ENCODE data around the gene IGSF21. TPM values are rescaled to one million over a fixed set of nuclear protein-coding genes. Genes with fewer than 3 reads are reported as not detected.

The IGSF21 gene
- polyA plus RNA-seq, 2 donors, result 0.06 to 0.13 TPM

DNA sequence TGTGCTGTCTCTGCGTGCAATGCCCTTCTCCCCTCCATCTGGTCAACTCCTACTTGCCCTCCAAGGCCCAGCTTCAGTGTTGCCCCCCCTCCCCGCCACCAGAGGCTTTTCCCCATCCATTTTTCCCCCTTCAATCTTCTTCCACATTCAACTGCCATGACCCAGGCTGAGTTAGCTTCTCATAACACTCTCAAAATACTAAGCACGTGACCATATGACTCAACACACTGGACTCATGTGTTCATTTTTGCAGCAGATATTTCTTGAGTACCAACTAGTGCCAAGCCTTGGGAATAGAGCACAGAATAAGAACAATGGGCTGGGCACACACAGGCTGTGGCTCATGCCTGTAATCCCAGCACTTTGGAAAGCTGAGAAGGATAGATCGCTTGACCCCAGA is 132.1 kb downstream of the IGSF21 start:
- H3K27me3 ChIP-seq (ENCODE audit: control insufficient read depth in 1 of 2, insufficient read depth in 2 of 2, low read length in 2 of 2), result peaks cover 0 to 5% of the 10 kb centered on the region in 2 donors
- no peak overlapping the region for H3K27ac ChIP-seq (ENCODE audit: low read depth in 2 of 2, low read length in 1 of 2)
- H3K4me1 ChIP-seq (ENCODE audit: control insufficient read depth in 2 of 2, insufficient read depth in 2 of 2, low read length in 1 of 2), result no peaks in the 10 kb centered on the region
- no peaks in the 10 kb centered on the region for H3K36me3 ChIP-seq (ENCODE audit: control insufficient read depth in 2 of 2, insufficient read depth in 2 of 2, low read length in 1 of 2)
- no peaks in the 10 kb centered on the region for H3K9me3 ChIP-seq (ENCODE audit: control insufficient read depth in 2 of 2, insufficient read depth in 1 of 2, low read depth in 1 of 2, low read length in 1 of 2)
- H3K4me3 ChIP-seq (ENCODE audit: low read depth in 1 of 2, low read length in 2 of 2), result no peak overlapping the region
- WGBS, 2 donors, result 68 to 69% methylated on average over 4 of the region's 4 CpGs

DNA sequence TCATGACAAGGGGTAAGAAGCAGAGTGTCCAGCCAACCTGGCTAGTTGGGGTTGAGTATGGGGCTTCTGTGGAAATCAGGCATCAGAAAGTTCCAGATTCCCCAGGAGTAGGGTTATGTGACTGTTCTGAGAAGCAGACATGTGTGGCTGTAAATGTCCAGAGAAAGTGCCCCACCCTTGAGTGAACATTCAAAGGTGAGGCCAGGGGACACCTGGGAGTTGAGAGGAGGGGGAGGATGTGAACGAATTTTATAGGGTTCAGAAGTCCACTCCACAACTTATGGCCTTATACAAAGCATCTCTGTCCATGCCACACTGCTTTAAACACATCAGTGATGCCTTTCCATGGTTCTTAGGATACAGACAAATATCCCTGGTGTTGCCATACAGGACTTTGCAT is 133.3 kb downstream of the IGSF21 start:
- 7 to 14% methylated on average over 1 of the region's 1 CpG for WGBS, 2 donors
- H3K27ac ChIP-seq (ENCODE audit: low read depth in 2 of 2, low read length in 1 of 2), result no peak overlapping the region
- H3K36me3 ChIP-seq (ENCODE audit: control insufficient read depth in 2 of 2, insufficient read depth in 2 of 2, low read length in 1 of 2), result no peaks in the 10 kb centered on the region
- H3K27me3 ChIP-seq (ENCODE audit: control insufficient read depth in 1 of 2, insufficient read depth in 2 of 2, low read length in 2 of 2), result peaks cover 0 to 5% of the 10 kb centered on the region in 2 donors
- H3K9me3 ChIP-seq (ENCODE audit: control insufficient read depth in 2 of 2, insufficient read depth in 1 of 2, low read depth in 1 of 2, low read length in 1 of 2), result no peaks in the 10 kb centered on the region
- no peak overlapping the region for H3K4me3 ChIP-seq (ENCODE audit: low read depth in 1 of 2, low read length in 2 of 2)
- no peaks in the 10 kb centered on the region for H3K4me1 ChIP-seq (ENCODE audit: control insufficient read depth in 2 of 2, insufficient read depth in 2 of 2, low read length in 1 of 2)

DNA sequence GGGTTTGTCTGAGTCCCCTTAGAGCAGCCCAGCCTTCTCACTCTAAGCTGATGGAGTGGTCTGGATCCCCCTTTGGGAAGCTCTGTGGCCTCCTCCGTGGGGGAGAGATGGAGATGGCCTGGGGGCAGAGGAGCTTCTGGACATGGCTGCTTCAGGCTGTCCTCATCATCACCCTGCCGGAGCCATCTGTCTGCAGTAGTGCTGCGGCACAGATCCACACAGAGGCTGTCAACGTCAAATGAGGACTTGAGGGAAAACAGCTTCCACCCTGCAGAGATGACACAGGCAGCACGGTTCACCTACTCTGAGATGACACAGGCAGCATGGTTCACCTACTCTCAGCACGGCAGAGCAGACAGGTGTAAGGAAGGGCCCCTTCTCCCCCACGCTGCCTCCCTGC is 134.3 kb downstream of the IGSF21 start:
- H3K4me1 ChIP-seq (ENCODE audit: control insufficient read depth in 2 of 2, insufficient read depth in 2 of 2, low read length in 1 of 2), result no peaks in the 10 kb centered on the region
- no peak overlapping the region for H3K4me3 ChIP-seq (ENCODE audit: low read depth in 1 of 2, low read length in 2 of 2)
- H3K27me3 ChIP-seq (ENCODE audit: control insufficient read depth in 1 of 2, insufficient read depth in 2 of 2, low read length in 2 of 2), result peaks cover 0 to 5% of the 10 kb centered on the region in 2 donors
- H3K36me3 ChIP-seq (ENCODE audit: control insufficient read depth in 2 of 2, insufficient read depth in 2 of 2, low read length in 1 of 2), result no peaks in the 10 kb centered on the region
- 59 to 63% methylated on average over 7 of the region's 7 CpGs for WGBS, 2 donors
- H3K9me3 ChIP-seq (ENCODE audit: control insufficient read depth in 2 of 2, insufficient read depth in 1 of 2, low read depth in 1 of 2, low read length in 1 of 2), result no peaks in the 10 kb centered on the region
- H3K27ac ChIP-seq (ENCODE audit: low read depth in 2 of 2, low read length in 1 of 2), result no peak overlapping the region

DNA sequence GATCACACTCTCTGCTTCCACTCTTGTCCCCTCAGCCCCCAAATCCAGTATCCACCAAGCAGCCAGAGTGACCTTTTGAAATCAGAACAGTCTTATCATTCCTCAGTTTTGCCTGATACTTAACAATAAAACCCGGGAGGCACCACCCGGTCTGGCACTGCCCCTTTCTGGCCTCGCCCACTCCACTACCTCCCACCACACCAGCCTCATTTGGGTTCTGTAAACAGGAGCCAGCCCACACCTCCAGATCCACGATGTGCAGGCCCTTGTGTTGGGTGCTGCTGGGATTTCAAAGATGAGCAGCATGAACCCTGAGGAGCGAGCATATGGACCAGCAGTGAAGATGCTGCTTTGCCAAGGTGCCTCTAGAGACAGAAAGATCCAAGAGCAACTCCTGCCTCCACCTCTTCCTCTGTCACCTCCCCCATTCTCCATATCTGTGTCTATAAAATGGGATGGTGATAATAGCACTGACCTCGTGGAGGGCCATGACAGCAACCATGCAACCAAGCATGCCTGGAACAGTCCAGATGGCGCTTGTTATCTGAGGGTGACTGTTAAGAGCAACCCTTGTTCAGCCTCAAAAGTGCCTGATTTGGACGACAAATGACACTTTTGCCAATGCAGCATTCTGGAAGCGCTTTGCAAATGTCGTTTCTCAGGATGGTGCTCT is 136.0 kb downstream of the IGSF21 start:
- no peak overlapping the region for H3K4me3 ChIP-seq (ENCODE audit: low read depth in 1 of 2, low read length in 2 of 2)
- WGBS, 2 donors, result 64 to 66% methylated on average over 10 of the region's 10 CpGs
- no peaks in the 10 kb centered on the region for H3K4me1 ChIP-seq (ENCODE audit: control insufficient read depth in 2 of 2, insufficient read depth in 2 of 2, low read length in 1 of 2)
- H3K27me3 ChIP-seq (ENCODE audit: control insufficient read depth in 1 of 2, insufficient read depth in 2 of 2, low read length in 2 of 2), result peaks cover 0 to 2% of the 10 kb centered on the region in 2 donors
- no peaks in the 10 kb centered on the region for H3K9me3 ChIP-seq (ENCODE audit: control insufficient read depth in 2 of 2, insufficient read depth in 1 of 2, low read depth in 1 of 2, low read length in 1 of 2)
- H3K36me3 ChIP-seq (ENCODE audit: control insufficient read depth in 2 of 2, insufficient read depth in 2 of 2, low read length in 1 of 2), result no peaks in the 10 kb centered on the region
- H3K27ac ChIP-seq (ENCODE audit: low read depth in 2 of 2, low read length in 1 of 2), result no peak overlapping the region

DNA sequence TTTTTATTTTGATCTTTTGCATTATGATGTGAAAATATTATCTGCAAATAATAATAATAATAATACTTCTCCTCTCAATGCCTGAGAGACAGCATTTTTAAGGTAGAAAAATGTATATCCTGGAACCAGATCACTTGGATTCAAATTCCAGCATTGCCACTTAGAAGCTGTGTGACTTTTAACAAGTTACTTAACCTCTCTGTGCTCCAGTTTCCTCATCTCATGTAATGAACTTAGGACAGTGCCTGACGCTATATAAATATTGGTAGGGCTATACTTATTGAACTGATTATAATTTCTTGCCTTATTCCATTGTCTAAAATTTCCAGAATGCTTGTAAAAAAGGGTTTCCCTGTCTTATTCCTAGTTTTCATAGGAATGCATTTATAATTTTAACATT is 137.2 kb downstream of the IGSF21 start:
- H3K4me1 ChIP-seq (ENCODE audit: control insufficient read depth in 2 of 2, insufficient read depth in 2 of 2, low read length in 1 of 2), result no peaks in the 10 kb centered on the region
- WGBS, 2 donors, result 76 to 83% methylated on average over 1 of the region's 1 CpG
- no peaks in the 10 kb centered on the region for H3K9me3 ChIP-seq (ENCODE audit: control insufficient read depth in 2 of 2, insufficient read depth in 1 of 2, low read depth in 1 of 2, low read length in 1 of 2)
- no peak overlapping the region for H3K27ac ChIP-seq (ENCODE audit: low read depth in 2 of 2, low read length in 1 of 2)
- H3K27me3 ChIP-seq (ENCODE audit: control insufficient read depth in 1 of 2, insufficient read depth in 2 of 2, low read length in 2 of 2), result no peaks in the 10 kb centered on the region
- H3K4me3 ChIP-seq (ENCODE audit: low read depth in 1 of 2, low read length in 2 of 2), result no peak overlapping the region
- H3K36me3 ChIP-seq (ENCODE audit: control insufficient read depth in 2 of 2, insufficient read depth in 2 of 2, low read length in 1 of 2), result no peaks in the 10 kb centered on the region

DNA sequence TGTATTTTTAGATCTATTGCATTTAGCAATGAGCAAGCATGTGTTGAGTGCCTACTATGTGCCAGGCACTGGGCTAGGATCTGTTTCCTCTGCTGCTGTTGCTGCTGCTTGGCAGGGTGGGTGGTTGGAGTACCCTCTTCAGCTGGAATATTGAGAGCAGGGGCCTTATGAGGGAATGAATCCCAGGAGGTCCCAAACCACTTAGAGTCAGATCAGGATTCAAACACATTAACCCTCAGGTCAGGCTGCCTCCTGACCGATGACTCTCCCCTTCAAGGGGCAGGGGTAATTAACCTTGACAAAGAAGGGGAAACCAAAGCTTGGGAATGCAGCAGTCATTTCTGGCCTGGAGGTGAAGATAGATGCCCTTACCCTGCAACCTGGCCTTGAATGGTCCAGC is 138.0 kb downstream of the IGSF21 start:
- 18 to 50% methylated on average over 1 of the region's 1 CpG for WGBS, 2 donors
- H3K36me3 ChIP-seq (ENCODE audit: control insufficient read depth in 2 of 2, insufficient read depth in 2 of 2, low read length in 1 of 2), result no peaks in the 10 kb centered on the region
- H3K27ac ChIP-seq (ENCODE audit: low read depth in 2 of 2, low read length in 1 of 2), result no peak overlapping the region
- no peaks in the 10 kb centered on the region for H3K4me1 ChIP-seq (ENCODE audit: control insufficient read depth in 2 of 2, insufficient read depth in 2 of 2, low read length in 1 of 2)
- H3K4me3 ChIP-seq (ENCODE audit: low read depth in 1 of 2, low read length in 2 of 2), result no peak overlapping the region
- no peaks in the 10 kb centered on the region for H3K9me3 ChIP-seq (ENCODE audit: control insufficient read depth in 2 of 2, insufficient read depth in 1 of 2, low read depth in 1 of 2, low read length in 1 of 2)
- H3K27me3 ChIP-seq (ENCODE audit: control insufficient read depth in 1 of 2, insufficient read depth in 2 of 2, low read length in 2 of 2), result no peaks in the 10 kb centered on the region

DNA sequence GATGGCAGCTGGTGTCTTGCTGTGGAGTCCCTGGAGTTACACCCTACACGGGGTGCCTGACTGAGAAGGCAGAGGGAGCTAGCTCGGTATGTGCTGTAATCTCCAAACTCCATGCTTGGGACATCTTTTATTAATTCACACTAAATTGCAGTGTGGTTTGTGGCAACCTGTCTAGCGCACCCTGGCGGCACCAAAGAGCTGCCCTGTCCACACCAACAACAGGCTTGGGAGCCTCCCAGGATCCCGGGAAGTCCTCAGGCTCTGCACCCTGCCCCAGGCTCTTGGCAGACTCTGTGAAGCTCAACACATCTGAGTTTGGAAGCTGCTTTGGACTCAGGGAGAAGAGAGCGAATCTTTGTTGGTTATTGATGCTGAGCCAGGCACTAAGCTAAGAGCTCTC is 138.9 kb downstream of the IGSF21 start:
- H3K36me3 ChIP-seq (ENCODE audit: control insufficient read depth in 2 of 2, insufficient read depth in 2 of 2, low read length in 1 of 2), result no peaks in the 10 kb centered on the region
- no peak overlapping the region for H3K27ac ChIP-seq (ENCODE audit: low read depth in 2 of 2, low read length in 1 of 2)

DNA sequence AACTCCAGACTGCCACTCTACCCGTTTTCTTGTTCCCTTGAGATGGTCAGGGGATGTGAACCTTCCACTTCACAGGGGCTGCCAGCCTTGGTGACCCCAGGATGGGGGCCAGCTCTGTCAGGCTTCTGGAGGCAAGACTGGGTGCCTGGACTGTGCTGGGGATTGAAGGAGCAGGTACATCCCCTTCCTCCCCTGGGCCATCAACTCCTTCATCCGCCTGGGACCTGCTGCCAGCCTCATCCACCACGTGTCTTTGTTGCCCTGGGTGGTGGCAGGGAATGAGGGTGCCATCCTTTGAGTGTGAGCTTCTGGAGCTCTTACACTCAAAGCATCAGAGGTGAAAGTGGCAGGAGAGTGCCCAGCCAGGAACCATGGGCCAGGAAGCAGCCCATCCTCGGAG is 139.6 kb downstream of the IGSF21 start:
- Histone ChIP-seq H3K9me3 (ENCODE audit: control insufficient read depth in 2 of 2, insufficient read depth in 1 of 2, low read depth in 1 of 2, low read length in 1 of 2) (peaks cover 3% of the 10 kb centered on the region in 2 donors), H3K36me3 (ENCODE audit: control insufficient read depth in 2 of 2, insufficient read depth in 2 of 2, low read length in 1 of 2) (no peaks in the 10 kb centered on the region), H3K4me3 (ENCODE audit: low read depth in 1 of 2, low read length in 2 of 2) (no peak overlapping the region), H3K27ac (ENCODE audit: low read depth in 2 of 2, low read length in 1 of 2) (no peak overlapping the region), H3K27me3 (ENCODE audit: control insufficient read depth in 1 of 2, insufficient read depth in 2 of 2, low read length in 2 of 2) (no peaks in the 10 kb centered on the region), H3K4me1 (ENCODE audit: control insufficient read depth in 2 of 2, insufficient read depth in 2 of 2, low read length in 1 of 2) (no peaks in the 10 kb centered on the region)
- WGBS, 2 donors, result 39 to 43% methylated on average over 4 of the region's 4 CpGs

More for the DNA sequence above, 138.9 kb downstream of the IGSF21 start:
- peaks cover 2% of the 10 kb centered on the region in 2 donors for H3K9me3 ChIP-seq (ENCODE audit: control insufficient read depth in 2 of 2, insufficient read depth in 1 of 2, low read depth in 1 of 2, low read length in 1 of 2)
- H3K4me3 ChIP-seq (ENCODE audit: low read depth in 1 of 2, low read length in 2 of 2), result no peak overlapping the region
- WGBS, 2 donors, result 72 to 76% methylated on average over 6 of the region's 6 CpGs
- no peaks in the 10 kb centered on the region for H3K27me3 ChIP-seq (ENCODE audit: control insufficient read depth in 1 of 2, insufficient read depth in 2 of 2, low read length in 2 of 2)
- no peaks in the 10 kb centered on the region for H3K4me1 ChIP-seq (ENCODE audit: control insufficient read depth in 2 of 2, insufficient read depth in 2 of 2, low read length in 1 of 2)

DNA sequence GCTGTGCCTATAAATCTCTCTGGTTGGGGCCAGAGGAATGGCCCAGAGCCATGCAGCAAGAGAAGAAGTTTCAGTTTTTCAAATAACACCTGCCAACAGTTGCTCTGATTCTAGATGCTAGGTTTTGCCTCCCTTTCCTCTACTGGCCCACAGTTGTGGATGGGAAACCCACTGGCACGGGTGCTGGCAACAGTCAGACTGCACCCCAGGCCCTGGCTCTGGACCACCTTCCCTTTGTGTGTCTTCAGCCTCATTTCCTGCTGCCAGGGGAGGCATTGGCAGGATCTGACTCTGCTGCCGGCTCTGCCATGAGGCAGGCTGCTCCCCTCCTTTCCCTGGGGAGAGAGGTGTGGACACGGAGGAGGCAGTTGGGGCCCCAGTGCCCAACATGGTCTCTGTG is 142.0 kb downstream of the IGSF21 start:
- H3K4me1 ChIP-seq (ENCODE audit: control insufficient read depth in 2 of 2, insufficient read depth in 2 of 2, low read length in 1 of 2), result no peaks in the 10 kb centered on the region

DNA sequence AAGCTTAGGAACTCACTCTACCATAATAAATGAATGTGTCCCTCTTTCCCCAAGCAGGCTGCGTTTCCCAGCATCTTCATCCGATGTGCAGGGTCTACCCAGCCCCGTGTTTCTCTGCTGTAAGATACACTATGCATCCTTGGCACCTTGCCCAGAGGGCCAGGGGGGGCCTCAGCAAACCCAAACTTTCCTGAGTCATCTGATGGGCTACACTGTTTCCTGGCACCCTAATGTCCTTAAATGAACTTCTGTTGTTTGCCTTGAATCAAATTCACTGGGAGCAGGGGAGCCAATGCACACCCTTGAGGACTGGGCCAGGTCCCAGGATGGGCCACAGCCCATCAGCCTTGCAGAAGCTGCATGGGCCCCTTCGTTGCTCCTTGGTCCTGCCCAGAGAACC is 145.5 kb downstream of the IGSF21 start:
- H3K4me1 ChIP-seq (ENCODE audit: control insufficient read depth in 2 of 2, insufficient read depth in 2 of 2, low read length in 1 of 2), result no peaks in the 10 kb centered on the region
- H3K27ac ChIP-seq (ENCODE audit: low read depth in 2 of 2, low read length in 1 of 2), result no peak overlapping the region
- H3K4me3 ChIP-seq (ENCODE audit: low read depth in 1 of 2, low read length in 2 of 2), result no peak overlapping the region
- no peaks in the 10 kb centered on the region for H3K36me3 ChIP-seq (ENCODE audit: control insufficient read depth in 2 of 2, insufficient read depth in 2 of 2, low read length in 1 of 2)
- H3K9me3 ChIP-seq (ENCODE audit: control insufficient read depth in 2 of 2, insufficient read depth in 1 of 2, low read depth in 1 of 2, low read length in 1 of 2), result peaks cover 3% of the 10 kb centered on the region in 2 donors
- no peaks in the 10 kb centered on the region for H3K27me3 ChIP-seq (ENCODE audit: control insufficient read depth in 1 of 2, insufficient read depth in 2 of 2, low read length in 2 of 2)
- 66% methylated on average over 4 of the region's 4 CpGs for WGBS, 2 donors

More for the DNA sequence above, 142.0 kb downstream of the IGSF21 start:
- Histone ChIP-seq H3K9me3 (ENCODE audit: control insufficient read depth in 2 of 2, insufficient read depth in 1 of 2, low read depth in 1 of 2, low read length in 1 of 2) (peaks cover 3% of the 10 kb centered on the region in 2 donors), H3K27me3 (ENCODE audit: control insufficient read depth in 1 of 2, insufficient read depth in 2 of 2, low read length in 2 of 2) (no peaks in the 10 kb centered on the region), H3K36me3 (ENCODE audit: control insufficient read depth in 2 of 2, insufficient read depth in 2 of 2, low read length in 1 of 2) (no peaks in the 10 kb centered on the region), H3K27ac (ENCODE audit: low read depth in 2 of 2, low read length in 1 of 2) (no peak overlapping the region), H3K4me3 (ENCODE audit: low read depth in 1 of 2, low read length in 2 of 2) (no peak overlapping the region)
- 37 to 47% methylated on average over 3 of the region's 3 CpGs for WGBS, 2 donors
